ENCODE data around the gene CROCC2. TPM values are rescaled to one million over a fixed set of nuclear protein-coding genes. Genes with fewer than 3 reads are reported as not detected.

CROCC2 gene
- polyA plus RNA-seq, 1 of the 3 experiments (the other 2 are of a cell fraction), result not detected

- DNase-seq, result peak; percentile 69
- no peak overlapping the region for H3K4me3 ChIP-seq (ENCODE audit: low read depth in 2 of 2, low read length in 1 of 2)
- no peaks in the 10 kb centered on the region; the same call in 1 of the 2 replicates for H3K27me3 ChIP-seq (ENCODE audit: insufficient read depth)
- H3K27ac ChIP-seq (ENCODE audit: low read depth in 2 of 2, low read length in 1 of 2), result no peak overlapping the region
- no peaks in the 10 kb centered on the region for H4K20me1 ChIP-seq (ENCODE audit: insufficient read depth)
- H3K9me3 ChIP-seq, result no peaks in the 10 kb centered on the region
- no peaks in the 10 kb centered on the region for H3K9me2 ChIP-seq
- H2AFZ ChIP-seq (ENCODE audit: low read depth), result no peak overlapping the region
- 66% methylated on average over 16 of the region's 38 CpGs for WGBS (ENCODE audit: low lambda C conversion rate)
- H3K36me3 ChIP-seq (replicated peaks in 1 of 2; ENCODE audit: control insufficient read depth in 1 of 2, insufficient read depth in 2 of 2, low read length in 1 of 2), result no peaks in the 10 kb centered on the region
- peaks cover 5% of the 10 kb centered on the region for H3F3A ChIP-seq (replicated peaks; ENCODE audit: insufficient read depth)
- H3K9ac ChIP-seq, result no peak overlapping the region
- TF ChIP-seq GATA2 (CRISPR knock-in tag; IDR thresholded peaks at IDR 0.05) (peak; percentile 54), TAF1 (IDR thresholded peaks at IDR 0.05; ENCODE audit: borderline replicate concordance, low read depth, low read length) (no peak), SIN3A (IDR thresholded peaks at IDR 0.05; ENCODE audit: borderline replicate concordance, low read depth, low read length) (no peak), USF1 (IDR thresholded peaks at IDR 0.05; ENCODE audit: borderline replicate concordance, low read depth) (no peak), FOXJ3 (CRISPR knock-in tag; IDR thresholded peaks at IDR 0.05) (no peak)
- TF ChIP-seq, protein P1, sequence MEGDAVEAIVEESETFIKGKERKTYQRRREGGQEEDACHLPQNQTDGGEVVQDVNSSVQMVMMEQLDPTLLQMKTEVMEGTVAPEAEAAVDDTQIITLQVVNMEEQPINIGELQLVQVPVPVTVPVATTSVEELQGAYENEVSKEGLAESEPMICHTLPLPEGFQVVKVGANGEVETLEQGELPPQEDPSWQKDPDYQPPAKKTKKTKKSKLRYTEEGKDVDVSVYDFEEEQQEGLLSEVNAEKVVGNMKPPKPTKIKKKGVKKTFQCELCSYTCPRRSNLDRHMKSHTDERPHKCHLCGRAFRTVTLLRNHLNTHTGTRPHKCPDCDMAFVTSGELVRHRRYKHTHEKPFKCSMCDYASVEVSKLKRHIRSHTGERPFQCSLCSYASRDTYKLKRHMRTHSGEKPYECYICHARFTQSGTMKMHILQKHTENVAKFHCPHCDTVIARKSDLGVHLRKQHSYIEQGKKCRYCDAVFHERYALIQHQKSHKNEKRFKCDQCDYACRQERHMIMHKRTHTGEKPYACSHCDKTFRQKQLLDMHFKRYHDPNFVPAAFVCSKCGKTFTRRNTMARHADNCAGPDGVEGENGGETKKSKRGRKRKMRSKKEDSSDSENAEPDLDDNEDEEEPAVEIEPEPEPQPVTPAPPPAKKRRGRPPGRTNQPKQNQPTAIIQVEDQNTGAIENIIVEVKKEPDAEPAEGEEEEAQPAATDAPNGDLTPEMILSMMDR (IDR thresholded peaks at IDR 0.05), result no peak
- ChIA-PET POLR2A (no interaction called here), CTCF (interaction anchor here (1.0 to 3.7 kb wide), 7 partner anchors 10 to 152 kb away, joined by 3 to 25 read pairs (median 4); no protein-coding TSS in a partner anchor)
- H3K4me1 ChIP-seq (ENCODE audit: control insufficient read depth in 1 of 2, insufficient read depth in 2 of 2, low read depth in 1 of 2, low read length in 1 of 2), result peaks cover under 1 to 10% of the 10 kb centered on the region in 2 experiments; a peak in 2 of 4 replicates
- H3K79me2 ChIP-seq (ENCODE audit: insufficient read depth), result no peaks in the 10 kb centered on the region
- no peak overlapping the region for H3K4me2 ChIP-seq
These were observed 20.6 kb downstream of the CROCC2 start for GRCh38 chr2:240926516-240927389.

- Histone ChIP-seq H3K4me2 (no peak overlapping the region), H3K9ac (no peak overlapping the region), H3K36me3 (replicated peaks in 1 of 2; ENCODE audit: control insufficient read depth in 1 of 2, insufficient read depth in 2 of 2, low read length in 1 of 2) (no peaks in the 10 kb centered on the region), H4K20me1 (ENCODE audit: insufficient read depth) (no peaks in the 10 kb centered on the region), H3K27ac (ENCODE audit: low read depth in 2 of 2, low read length in 1 of 2) (no peak overlapping the region), H3K4me3 (ENCODE audit: low read depth in 2 of 2, low read length in 1 of 2) (no peak overlapping the region), H3K9me3 (no peaks in the 10 kb centered on the region), H3K27me3 (ENCODE audit: insufficient read depth) (no peaks in the 10 kb centered on the region; the same call in 1 of the 2 replicates), H3K9me2 (no peaks in the 10 kb centered on the region), H3K4me1 (ENCODE audit: control insufficient read depth in 1 of 2, insufficient read depth in 2 of 2, low read depth in 1 of 2, low read length in 1 of 2) (peaks cover 0 to 10% of the 10 kb centered on the region in 2 experiments; a peak in 1 of 4 replicates), H3F3A (replicated peaks; ENCODE audit: insufficient read depth) (peaks cover 5% of the 10 kb centered on the region), H2AFZ (ENCODE audit: low read depth) (no peak overlapping the region), H3K79me2 (ENCODE audit: insufficient read depth) (no peaks in the 10 kb centered on the region)
- POLR2A ChIA-PET, result no interaction called here
- 89% methylated on average over 7 of the region's 7 CpGs for WGBS (ENCODE audit: low lambda C conversion rate)
- no peak for DNase-seq
- CTCF ChIA-PET, result interaction anchor here (1.2 to 3.7 kb wide), 6 partner anchors 10 to 151 kb away, joined by 3 to 25 read pairs (median 4); no protein-coding TSS in a partner anchor
- TF ChIP-seq TAF1 (IDR thresholded peaks at IDR 0.05; ENCODE audit: borderline replicate concordance, low read depth, low read length), result no peak
- TF ChIP-seq, protein P1 (IDR thresholded peaks at IDR 0.05), result no peak
- TF ChIP-seq YY1 (IDR thresholded peaks at IDR 0.05; ENCODE audit: low read depth), result no peak
- no peak for TF ChIP-seq REST (IDR thresholded peaks at IDR 0.05; ENCODE audit: low read depth, low read length)
- no peak for TF ChIP-seq MXI1 (IDR thresholded peaks at IDR 0.05; ENCODE audit: low read depth, low read length)
- TF ChIP-seq, protein P2, sequence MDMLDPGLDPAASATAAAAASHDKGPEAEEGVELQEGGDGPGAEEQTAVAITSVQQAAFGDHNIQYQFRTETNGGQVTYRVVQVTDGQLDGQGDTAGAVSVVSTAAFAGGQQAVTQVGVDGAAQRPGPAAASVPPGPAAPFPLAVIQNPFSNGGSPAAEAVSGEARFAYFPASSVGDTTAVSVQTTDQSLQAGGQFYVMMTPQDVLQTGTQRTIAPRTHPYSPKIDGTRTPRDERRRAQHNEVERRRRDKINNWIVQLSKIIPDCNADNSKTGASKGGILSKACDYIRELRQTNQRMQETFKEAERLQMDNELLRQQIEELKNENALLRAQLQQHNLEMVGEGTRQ (IDR thresholded peaks at IDR 0.05; ENCODE audit: borderline replicate concordance, low read depth, low read length), result no peak
- no peak for TF ChIP-seq JUND (IDR thresholded peaks at IDR 0.05)
- TF ChIP-seq USF1 (IDR thresholded peaks at IDR 0.05; ENCODE audit: borderline replicate concordance, low read depth), result no peak
- no peak for TF ChIP-seq TEAD4 (IDR thresholded peaks at IDR 0.05; ENCODE audit: borderline replicate concordance, insufficient read depth)
- TF ChIP-seq RFX5 (IDR thresholded peaks at IDR 0.05; ENCODE audit: low read length), result no peak
These were observed 21.2 kb downstream of the CROCC2 start for GRCh38 chr2:240927390-240927781.
